GM10847 (cell line): ENCODE measurements around the gene RETREG3.

Experiments
- POLR2A ChIP-seq: IDR thresholded peaks from 2 replicates; pipeline ENCODE4 v1.6.1; 2011; ENCODE audit not compliant: insufficient read length; ENCODE audit errors: extremely low read depth

RETREG3 gene

GRCh38 chr17:42547698-42548069 is 61.5 kb downstream of the RETREG3 start:
- TF ChIP-seq POLR2A: no peak

GRCh38 chr17:42547001-42547461 is 62.1 kb downstream of the RETREG3 start:
- TF ChIP-seq POLR2A: no peak

- TF ChIP-seq POLR2A: no peak
Measured at GRCh38 chr17:42544874-42545283, 64.3 kb downstream of the RETREG3 start.

- no peak for TF ChIP-seq POLR2A
Measured at GRCh38 chr17:42543190-42544079, 65.7 kb downstream of the RETREG3 start.

GRCh38 chr17:42541041-42541833 is 67.9 kb downstream of the RETREG3 start:
- no peak for TF ChIP-seq POLR2A

- TF ChIP-seq POLR2A: no peak
Measured at GRCh38 chr17:42538482-42538881, 70.7 kb downstream of the RETREG3 start.

- TF ChIP-seq POLR2A: no peak
Measured at GRCh38 chr17:42537826-42538451, 71.2 kb downstream of the RETREG3 start.

- no peak for TF ChIP-seq POLR2A
Measured at GRCh38 chr17:42537156-42537805, 71.9 kb downstream of the RETREG3 start.

GRCh38 chr17:42536372-42537155 is 72.6 kb downstream of the RETREG3 start:
- peak; percentile 16 for TF ChIP-seq POLR2A

- TF ChIP-seq POLR2A: peak; percentile 66
Measured at GRCh38 chr17:42536048-42536371, 73.2 kb downstream of the RETREG3 start, which contains the start of gene NAGLU. NAGLU (plus strand) TSS chr17:42536241; CDS start chr17:42536273, 32 bp downstream.

GRCh38 chr17:42535155-42536047 is 73.8 kb downstream of the RETREG3 start:
- TF ChIP-seq POLR2A: no peak

GRCh38 chr17:42531455-42532354 is 77.5 kb downstream of the RETREG3 start:
- TF ChIP-seq POLR2A: no peak

- no peak for TF ChIP-seq POLR2A
Measured at GRCh38 chr17:42530952-42531454, 78.2 kb downstream of the RETREG3 start.
